ENCODE data around the gene ANKS1B. TPM values are rescaled to one million over a fixed set of nuclear protein-coding genes. Genes with fewer than 3 reads are reported as not detected.

Gene ANKS1B
- total and polyA plus RNA-seq, 4 donors = 0.03 to 3.4 (median 0.53) TPM

DNA sequence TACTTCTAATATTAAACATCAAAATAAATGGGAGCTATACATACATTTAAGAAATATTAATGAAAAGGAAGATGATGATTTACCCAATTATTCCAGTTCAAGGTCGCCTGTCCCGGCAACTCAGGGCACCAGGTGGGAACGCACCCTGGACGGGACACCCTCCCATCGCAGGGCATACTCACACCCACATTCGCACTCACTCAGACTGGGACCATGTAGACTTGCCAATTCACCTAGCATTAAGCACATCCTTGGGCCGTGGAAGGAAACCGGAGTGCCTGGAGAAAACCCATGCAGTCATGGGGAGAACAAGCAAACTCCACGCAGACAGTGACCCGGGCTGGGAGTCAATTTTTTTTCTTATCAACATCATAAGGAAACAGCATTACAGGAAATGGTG, 864.8 kb downstream of the ANKS1B start:
- Histone ChIP-seq H3K27me3 (ENCODE audit: control insufficient read depth in 4 of 4, insufficient read depth in 4 of 4, low read length in 3 of 4) (peaks cover 0 to 3% (median 0%) of the 10 kb centered on the region in 4 donors), H3K9me3 (ENCODE audit: control insufficient read depth in 4 of 4, low read length in 3 of 4) (no peaks in the 10 kb centered on the region), H3K27ac (ENCODE audit: low read depth in 1 of 2, low read length in 2 of 2) (no peak overlapping the region), H3K9ac (ENCODE audit: low read depth in 1 of 2, low read length in 2 of 2) (no peak overlapping the region), H3K4me1 (ENCODE audit: control insufficient read depth in 4 of 4, insufficient read depth in 4 of 4, low read length in 3 of 4) (no peaks in the 10 kb centered on the region), H3K36me3 (ENCODE audit: control insufficient read depth in 4 of 4, insufficient read depth in 3 of 4, low read depth in 1 of 4, low read length in 3 of 4) (no peaks in the 10 kb centered on the region), H3K4me3 (ENCODE audit: low read depth in 1 of 3, low read length in 3 of 3) (no peak overlapping the region)
- TF ChIP-seq, protein P1, sequence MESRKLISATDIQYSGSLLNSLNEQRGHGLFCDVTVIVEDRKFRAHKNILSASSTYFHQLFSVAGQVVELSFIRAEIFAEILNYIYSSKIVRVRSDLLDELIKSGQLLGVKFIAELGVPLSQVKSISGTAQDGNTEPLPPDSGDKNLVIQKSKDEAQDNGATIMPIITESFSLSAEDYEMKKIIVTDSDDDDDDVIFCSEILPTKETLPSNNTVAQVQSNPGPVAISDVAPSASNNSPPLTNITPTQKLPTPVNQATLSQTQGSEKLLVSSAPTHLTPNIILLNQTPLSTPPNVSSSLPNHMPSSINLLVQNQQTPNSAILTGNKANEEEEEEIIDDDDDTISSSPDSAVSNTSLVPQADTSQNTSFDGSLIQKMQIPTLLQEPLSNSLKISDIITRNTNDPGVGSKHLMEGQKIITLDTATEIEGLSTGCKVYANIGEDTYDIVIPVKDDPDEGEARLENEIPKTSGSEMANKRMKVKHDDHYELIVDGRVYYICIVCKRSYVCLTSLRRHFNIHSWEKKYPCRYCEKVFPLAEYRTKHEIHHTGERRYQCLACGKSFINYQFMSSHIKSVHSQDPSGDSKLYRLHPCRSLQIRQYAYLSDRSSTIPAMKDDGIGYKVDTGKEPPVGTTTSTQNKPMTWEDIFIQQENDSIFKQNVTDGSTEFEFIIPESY (IDR thresholded peaks at IDR 0.05) = no peak
- TF ChIP-seq HNF4G (IDR thresholded peaks at IDR 0.05) = no peak
- TF ChIP-seq MAX (IDR thresholded peaks at IDR 0.05) = no peak
- no peak for TF ChIP-seq YY1 (IDR thresholded peaks at IDR 0.05)
- WGBS = 79% methylated on average over 10 of the region's 10 CpGs
- DNase-seq (ENCODE audit: low spot score) = no peak

- no peak for TF ChIP-seq JUND (IDR thresholded peaks at IDR 0.05)
- no peak for TF ChIP-seq NR2F2 (IDR thresholded peaks at IDR 0.05)
- Histone ChIP-seq H3K4me1 (ENCODE audit: control insufficient read depth in 4 of 4, insufficient read depth in 4 of 4, low read length in 3 of 4) (no peaks in the 10 kb centered on the region), H3K4me3 (ENCODE audit: low read depth in 1 of 3, low read length in 3 of 3) (no peak overlapping the region)
These were observed 865.3 kb downstream of the ANKS1B start for GRCh38 chr12:99119449-99119848.

GRCh38 chr12:99111600-99111999, 873.1 kb downstream of the ANKS1B start:
- H3K9ac ChIP-seq (ENCODE audit: low read depth in 1 of 2, low read length in 2 of 2) = no peak overlapping the region
- no peaks in the 10 kb centered on the region for H3K36me3 ChIP-seq (ENCODE audit: control insufficient read depth in 4 of 4, insufficient read depth in 3 of 4, low read depth in 1 of 4, low read length in 3 of 4)
- no peaks in the 10 kb centered on the region for H3K4me1 ChIP-seq (ENCODE audit: control insufficient read depth in 4 of 4, insufficient read depth in 4 of 4, low read length in 3 of 4)
- WGBS = 70% methylated on average over 5 of the region's 5 CpGs
- TF ChIP-seq, protein P2, sequence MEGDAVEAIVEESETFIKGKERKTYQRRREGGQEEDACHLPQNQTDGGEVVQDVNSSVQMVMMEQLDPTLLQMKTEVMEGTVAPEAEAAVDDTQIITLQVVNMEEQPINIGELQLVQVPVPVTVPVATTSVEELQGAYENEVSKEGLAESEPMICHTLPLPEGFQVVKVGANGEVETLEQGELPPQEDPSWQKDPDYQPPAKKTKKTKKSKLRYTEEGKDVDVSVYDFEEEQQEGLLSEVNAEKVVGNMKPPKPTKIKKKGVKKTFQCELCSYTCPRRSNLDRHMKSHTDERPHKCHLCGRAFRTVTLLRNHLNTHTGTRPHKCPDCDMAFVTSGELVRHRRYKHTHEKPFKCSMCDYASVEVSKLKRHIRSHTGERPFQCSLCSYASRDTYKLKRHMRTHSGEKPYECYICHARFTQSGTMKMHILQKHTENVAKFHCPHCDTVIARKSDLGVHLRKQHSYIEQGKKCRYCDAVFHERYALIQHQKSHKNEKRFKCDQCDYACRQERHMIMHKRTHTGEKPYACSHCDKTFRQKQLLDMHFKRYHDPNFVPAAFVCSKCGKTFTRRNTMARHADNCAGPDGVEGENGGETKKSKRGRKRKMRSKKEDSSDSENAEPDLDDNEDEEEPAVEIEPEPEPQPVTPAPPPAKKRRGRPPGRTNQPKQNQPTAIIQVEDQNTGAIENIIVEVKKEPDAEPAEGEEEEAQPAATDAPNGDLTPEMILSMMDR (IDR thresholded peaks at IDR 0.05; ENCODE audit: low read depth, low read length, missing input control) = no peak
- TF ChIP-seq EGR1 (IDR thresholded peaks at IDR 0.05; ENCODE audit: low read depth in 2 of 2) (no peak), MAX (IDR thresholded peaks at IDR 0.05) (no peak), ATF3 (IDR thresholded peaks at IDR 0.05) (no peak), SP1 (IDR thresholded peaks at IDR 0.05) (no peak), GABPA (IDR thresholded peaks at IDR 0.05 in 1 of 2, conservative IDR thresholded peaks at IDR 0.05 in 1 of 2) (no peak), FOXA2 (IDR thresholded peaks at IDR 0.05) (no peak), RAD21 (IDR thresholded peaks at IDR 0.05) (no peak), HNF4A (conservative IDR thresholded peaks at IDR 0.05) (no peak), JUND (IDR thresholded peaks at IDR 0.05) (no peak), YY1 (IDR thresholded peaks at IDR 0.05) (no peak), RXRA (IDR thresholded peaks at IDR 0.05) (no peak), FOXA1 (IDR thresholded peaks at IDR 0.05) (no peak)
- TF ChIP-seq, protein P3, sequence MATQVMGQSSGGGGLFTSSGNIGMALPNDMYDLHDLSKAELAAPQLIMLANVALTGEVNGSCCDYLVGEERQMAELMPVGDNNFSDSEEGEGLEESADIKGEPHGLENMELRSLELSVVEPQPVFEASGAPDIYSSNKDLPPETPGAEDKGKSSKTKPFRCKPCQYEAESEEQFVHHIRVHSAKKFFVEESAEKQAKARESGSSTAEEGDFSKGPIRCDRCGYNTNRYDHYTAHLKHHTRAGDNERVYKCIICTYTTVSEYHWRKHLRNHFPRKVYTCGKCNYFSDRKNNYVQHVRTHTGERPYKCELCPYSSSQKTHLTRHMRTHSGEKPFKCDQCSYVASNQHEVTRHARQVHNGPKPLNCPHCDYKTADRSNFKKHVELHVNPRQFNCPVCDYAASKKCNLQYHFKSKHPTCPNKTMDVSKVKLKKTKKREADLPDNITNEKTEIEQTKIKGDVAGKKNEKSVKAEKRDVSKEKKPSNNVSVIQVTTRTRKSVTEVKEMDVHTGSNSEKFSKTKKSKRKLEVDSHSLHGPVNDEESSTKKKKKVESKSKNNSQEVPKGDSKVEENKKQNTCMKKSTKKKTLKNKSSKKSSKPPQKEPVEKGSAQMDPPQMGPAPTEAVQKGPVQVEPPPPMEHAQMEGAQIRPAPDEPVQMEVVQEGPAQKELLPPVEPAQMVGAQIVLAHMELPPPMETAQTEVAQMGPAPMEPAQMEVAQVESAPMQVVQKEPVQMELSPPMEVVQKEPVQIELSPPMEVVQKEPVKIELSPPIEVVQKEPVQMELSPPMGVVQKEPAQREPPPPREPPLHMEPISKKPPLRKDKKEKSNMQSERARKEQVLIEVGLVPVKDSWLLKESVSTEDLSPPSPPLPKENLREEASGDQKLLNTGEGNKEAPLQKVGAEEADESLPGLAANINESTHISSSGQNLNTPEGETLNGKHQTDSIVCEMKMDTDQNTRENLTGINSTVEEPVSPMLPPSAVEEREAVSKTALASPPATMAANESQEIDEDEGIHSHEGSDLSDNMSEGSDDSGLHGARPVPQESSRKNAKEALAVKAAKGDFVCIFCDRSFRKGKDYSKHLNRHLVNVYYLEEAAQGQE (IDR thresholded peaks at IDR 0.05) = no peak
- TF ChIP-seq, protein P1 (IDR thresholded peaks at IDR 0.05) = no peak
- H3K4me3 ChIP-seq (ENCODE audit: low read depth in 1 of 3, low read length in 3 of 3) = no peak overlapping the region
- no peaks in the 10 kb centered on the region for H3K9me3 ChIP-seq (ENCODE audit: control insufficient read depth in 4 of 4, low read length in 3 of 4)
- H3K27me3 ChIP-seq (ENCODE audit: control insufficient read depth in 4 of 4, insufficient read depth in 4 of 4, low read length in 3 of 4) = no peaks in the 10 kb centered on the region
- DNase-seq (ENCODE audit: low spot score) = no peak
- H3K27ac ChIP-seq (ENCODE audit: low read depth in 1 of 2, low read length in 2 of 2) = no peak overlapping the region

More at GRCh38 chr12:99119449-99119848, 865.3 kb downstream of the ANKS1B start:
- no peak overlapping the region for H3K9ac ChIP-seq (ENCODE audit: low read depth in 1 of 2, low read length in 2 of 2)
- H3K27me3 ChIP-seq (ENCODE audit: control insufficient read depth in 4 of 4, insufficient read depth in 4 of 4, low read length in 3 of 4) = peaks cover 0 to 3% (median 0%) of the 10 kb centered on the region in 4 donors
- H3K27ac ChIP-seq (ENCODE audit: low read depth in 1 of 2, low read length in 2 of 2) = no peak overlapping the region
- H3K9me3 ChIP-seq (ENCODE audit: control insufficient read depth in 4 of 4, low read length in 3 of 4) = no peaks in the 10 kb centered on the region
- no peaks in the 10 kb centered on the region for H3K36me3 ChIP-seq (ENCODE audit: control insufficient read depth in 4 of 4, insufficient read depth in 3 of 4, low read depth in 1 of 4, low read length in 3 of 4)
- no peak for DNase-seq (ENCODE audit: low spot score)
